CD4-positive, alpha-beta T cell treated with Interferon gamma for 1 hour (primary cell): Measurements from ENCODE around the gene ALDH1A1.

Experiments used
- DNase-seq: peaks from one replicate; pipeline ENCODE4 v3.0.0-alpha.2; 2020

The ALDH1A1 gene

GRCh38 chr9:72979405-72980100 lies 26.7 kb upstream of the ALDH1A1 start:
- DNase-seq = no peak

GRCh38 chr9:72978744-72979143 lies 25.9 kb upstream of the ALDH1A1 start:
- DNase-seq = no peak

DNA sequence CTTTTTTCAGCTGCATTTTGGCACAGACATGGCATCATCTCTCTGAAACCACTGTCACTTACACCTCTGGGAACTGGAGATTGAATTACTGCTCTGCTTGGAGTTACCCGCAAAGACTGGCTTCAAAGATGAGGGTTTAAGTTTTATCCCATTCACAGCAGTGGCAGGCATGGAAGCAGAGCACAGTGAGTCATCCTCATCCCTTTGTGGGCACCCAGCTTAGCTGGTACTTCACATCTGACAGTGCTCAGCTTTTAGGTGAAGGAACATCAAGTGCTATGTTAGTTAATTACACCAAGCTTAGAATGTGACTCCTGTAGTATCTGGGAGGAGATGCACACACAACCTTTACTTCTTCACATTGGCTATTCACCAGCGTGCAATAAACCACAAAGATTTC lies 24.8 kb upstream of the ALDH1A1 start:
- no peak for DNase-seq

DNA sequence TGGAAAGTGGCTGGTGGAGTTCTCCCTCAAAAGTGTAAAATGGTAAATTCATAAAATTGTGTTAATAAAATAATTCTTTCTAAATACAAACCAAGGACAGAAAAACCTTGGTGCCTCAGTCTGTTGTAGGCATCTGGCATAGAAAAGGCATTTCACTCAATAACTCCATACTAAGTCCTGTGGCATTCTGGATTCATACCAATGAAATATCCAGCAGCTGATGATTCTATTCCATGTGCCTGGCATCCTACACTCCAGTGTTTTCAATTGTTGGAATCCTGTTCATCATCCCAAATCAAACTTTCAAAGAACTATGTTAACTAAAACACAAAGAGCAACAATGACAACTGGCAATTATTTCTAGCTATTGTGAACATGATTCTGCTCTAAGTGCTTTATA lies 21.6 kb upstream of the ALDH1A1 start:
- no peak for DNase-seq

GRCh38 chr9:72972636-72973035 lies 19.8 kb upstream of the ALDH1A1 start:
- DNase-seq = no peak

DNA sequence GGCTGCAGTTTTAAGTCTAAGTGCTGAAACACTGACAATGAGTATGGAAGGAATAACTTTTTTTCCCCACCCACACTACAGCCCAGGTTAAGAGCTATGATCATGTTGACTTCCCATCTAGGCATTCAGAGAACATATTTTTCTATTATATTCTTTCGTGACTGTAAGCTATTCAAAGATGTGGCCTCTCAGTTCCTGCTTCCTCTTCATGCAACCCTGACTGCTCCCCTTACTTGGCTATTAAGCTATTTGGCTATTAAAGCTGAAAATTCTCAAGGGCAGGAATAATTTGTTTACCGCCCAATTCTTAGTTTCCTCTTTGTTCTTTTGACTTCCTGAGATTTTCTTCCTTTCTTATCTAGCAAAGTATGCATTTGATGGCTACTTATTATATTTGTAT lies 18.6 kb upstream of the ALDH1A1 start:
- DNase-seq = no peak

DNA sequence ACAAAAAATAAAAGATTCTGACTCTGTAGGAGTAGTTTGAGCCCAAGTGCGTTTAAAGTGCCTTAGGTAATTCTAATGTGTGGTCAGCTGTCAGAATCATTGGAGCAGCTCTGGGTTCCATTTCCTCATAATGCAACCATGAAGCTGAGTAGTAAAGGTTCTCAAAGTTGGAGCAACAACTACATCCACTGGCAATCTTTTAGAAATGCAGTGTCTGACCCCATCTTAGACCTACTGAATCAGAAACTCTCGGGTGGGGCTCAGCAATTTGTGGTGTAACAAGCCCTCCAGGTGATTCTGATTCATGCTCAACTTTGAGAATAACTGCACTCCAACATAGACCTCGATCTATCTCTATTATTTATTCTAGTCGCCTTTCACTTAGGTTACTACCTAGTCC lies 7.6 kb upstream of the ALDH1A1 start:
- DNase-seq = no peak

- DNase-seq = no peak
Observed at GRCh38 chr9:72958485-72959281, 5.8 kb upstream of the ALDH1A1 start.

DNA sequence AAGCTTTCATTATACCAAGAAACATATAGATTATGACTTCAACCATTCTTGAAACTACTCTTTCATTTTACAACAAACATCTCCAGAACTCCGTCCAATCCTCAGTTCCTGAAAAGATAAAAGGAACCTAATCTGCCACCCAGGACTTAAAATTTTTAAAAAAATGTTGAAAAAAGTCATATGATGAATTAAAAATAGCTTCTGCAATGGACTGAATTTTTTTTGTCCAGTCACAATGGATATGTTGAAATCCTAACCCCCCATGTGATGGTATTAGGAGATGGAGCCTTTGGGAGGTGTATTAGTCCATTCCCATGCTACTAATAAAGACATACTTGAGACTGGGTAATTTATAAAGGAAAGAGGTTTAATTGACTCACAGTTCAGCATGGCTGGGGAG lies 2.7 kb upstream of the ALDH1A1 start:
- DNase-seq = no peak

DNA sequence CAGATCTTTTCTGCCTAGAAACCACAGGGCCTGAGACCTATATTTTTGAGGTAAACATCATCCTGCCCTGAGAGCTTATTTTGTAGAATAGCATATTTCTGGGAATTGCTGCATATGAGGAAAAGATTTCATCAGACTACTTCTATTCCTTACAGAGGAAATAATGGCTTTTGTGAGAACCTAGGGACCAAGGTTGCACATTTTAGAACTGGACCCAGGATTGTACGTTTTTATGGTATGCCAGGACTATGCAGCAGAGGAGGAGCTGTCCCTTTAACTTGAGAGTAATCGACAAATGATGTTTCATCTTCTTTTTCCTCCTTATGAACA lies 2.2 kb upstream of the ALDH1A1 start:
- DNase-seq = no peak

GRCh38 chr9:72954431-72955125 lies 1.7 kb upstream of the ALDH1A1 start:
- no peak for DNase-seq

DNA sequence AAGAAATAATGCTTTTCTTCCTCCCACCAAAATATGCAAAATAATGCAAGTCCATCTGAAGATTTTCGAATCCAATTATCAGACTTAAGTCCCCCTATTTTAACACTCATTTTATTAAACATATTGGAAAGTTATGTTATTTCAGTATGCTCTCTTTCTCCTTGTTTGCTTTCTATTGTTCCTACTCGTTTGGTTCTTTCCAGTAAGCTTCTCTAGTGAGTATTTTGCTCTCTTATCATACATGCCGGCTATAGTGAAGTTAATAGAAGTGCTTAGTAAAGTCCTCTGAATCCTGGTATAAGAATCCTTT lies 517 bp downstream of the ALDH1A1 start:
- DNase-seq = no peak

- DNase-seq = no peak
Observed at GRCh38 chr9:72951520-72952380, 1.1 kb downstream of the ALDH1A1 start.

DNA sequence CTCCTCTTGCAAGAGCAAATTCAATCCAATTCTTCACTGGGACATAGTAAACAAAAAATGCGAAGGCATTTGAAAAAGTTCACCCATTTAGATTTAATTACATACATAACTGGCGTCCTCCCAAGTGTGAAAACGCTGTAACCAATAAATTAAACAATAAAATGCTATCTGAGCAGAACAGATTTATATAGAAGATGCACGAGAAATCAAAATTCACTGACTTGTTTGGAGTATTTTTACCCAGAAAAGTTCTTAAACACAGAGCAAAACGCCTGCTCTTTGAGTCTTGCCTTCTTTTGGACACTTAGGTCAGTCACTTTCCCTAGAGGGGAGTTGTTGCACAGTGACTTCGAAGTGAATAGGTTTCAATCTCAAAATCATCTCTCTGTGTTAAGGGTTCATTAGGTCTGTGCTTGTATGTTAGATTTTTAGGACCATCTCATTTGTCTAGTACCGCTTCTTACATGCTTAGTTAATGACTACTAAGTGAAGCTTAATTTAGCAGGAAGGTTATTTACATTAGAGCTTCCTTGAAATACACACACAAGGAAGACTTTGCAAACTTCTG lies 1.9 kb downstream of the ALDH1A1 start:
- DNase-seq = no peak

DNA sequence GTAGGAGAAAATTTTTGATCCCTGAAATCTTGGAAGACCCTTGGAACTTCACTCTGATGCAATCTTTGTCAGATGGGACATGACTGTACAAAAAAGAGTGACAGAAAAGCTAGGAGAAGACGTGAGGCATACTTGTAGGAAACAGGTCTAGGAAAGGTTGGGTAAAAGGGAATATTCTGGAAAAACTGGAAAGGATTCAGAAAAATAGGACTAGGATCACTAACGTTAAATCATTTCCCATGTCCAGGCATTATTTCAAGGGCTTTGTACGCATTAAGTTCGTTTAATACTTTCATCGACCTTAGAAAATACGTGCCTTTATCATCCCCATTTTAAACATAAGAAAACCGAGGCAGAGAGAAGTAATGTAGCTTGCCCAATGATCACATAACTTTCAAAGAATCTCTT lies 2.9 kb downstream of the ALDH1A1 start:
- DNase-seq = no peak

DNA sequence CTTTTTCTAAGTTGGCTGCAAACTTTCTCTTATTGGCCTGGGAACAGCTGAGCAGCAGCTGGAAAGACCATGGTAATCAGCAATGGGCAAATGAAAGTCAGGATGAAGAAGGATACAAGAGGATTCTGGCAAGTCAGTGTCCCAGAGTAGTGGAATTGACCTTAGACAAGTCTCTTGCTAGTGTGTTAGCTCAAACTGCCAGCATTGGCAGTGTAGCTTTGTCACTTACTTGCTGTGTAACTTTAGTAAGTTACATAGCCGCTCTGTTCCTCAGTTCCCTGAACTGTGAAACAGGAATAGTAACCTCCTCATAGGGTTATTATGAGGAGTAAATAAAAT lies 3.6 kb downstream of the ALDH1A1 start:
- DNase-seq = no peak

DNA sequence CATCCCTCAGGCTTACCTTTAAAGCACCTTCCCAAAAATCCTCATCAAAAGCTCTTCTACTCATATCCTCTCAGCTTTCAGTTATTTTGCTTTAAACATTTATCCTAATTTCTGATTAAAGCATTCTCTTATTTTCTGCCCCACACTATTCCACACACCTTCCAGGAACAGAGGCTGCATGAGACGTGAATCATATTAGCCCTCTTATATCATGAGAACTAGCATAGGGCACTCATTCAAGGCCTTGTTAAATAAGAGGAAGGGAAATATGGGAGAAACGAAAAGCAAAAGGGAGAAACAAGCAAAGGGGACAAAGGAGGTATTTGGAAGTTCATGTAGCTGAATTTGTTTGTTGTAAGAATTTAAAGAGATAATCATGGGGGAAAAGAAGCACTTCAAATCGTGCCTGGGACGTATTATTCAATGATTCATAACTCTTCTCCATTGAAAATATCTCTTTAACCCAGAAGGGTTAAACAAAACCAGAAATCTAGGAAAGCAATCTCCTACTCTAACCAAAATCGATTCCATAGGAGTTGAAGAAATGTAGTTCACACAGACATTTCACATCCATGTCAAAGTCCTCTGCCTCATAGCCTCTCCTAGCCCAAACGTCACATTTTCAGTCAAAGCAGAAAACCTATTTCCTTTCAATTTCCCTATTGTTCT lies 4.1 kb downstream of the ALDH1A1 start:
- no peak for DNase-seq

DNA sequence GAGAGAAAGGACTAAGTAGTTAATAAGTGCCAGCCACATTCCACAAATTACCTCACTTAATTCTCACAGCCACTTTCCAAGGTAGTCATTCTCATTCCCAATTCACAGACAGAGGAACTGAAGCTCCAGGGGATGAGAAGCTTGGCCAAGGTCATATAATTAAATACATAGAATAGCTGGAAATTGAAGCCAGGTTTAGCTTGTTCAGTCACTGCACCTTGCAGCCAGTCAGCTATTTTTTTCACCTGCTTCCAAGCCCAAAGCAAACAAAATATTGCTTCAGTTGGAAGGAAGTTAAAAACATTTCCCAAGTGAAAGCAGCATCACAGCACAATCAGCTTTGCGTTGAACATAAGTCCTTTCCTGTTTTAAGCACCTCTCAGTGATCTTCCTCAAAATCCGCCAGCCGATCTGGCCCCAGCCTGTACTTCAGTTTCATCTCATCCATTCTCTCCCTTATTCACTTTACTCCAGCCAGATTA lies 4.8 kb downstream of the ALDH1A1 start:
- no peak for DNase-seq

DNA sequence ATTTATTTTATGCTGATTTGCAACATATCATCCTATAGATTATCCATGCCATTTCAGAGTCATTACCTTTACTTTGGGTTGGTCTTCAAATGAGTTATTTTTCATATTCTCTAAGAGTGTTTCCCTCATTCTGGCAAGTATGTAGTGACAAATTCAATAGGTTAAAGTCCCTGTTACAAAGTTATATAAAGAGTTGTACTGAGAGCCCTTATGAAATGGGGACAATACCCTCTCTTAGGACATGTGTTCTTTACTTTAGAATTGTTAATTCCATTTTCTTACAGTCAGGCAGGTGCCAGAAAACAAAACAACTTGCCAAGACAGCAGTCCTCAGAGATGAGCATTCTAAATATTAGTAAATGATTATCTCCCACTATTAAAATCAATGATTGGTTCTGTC lies 6.0 kb downstream of the ALDH1A1 start:
- no peak for DNase-seq

- DNase-seq = no peak
Observed at GRCh38 chr9:72946318-72946717, 6.5 kb downstream of the ALDH1A1 start.

- no peak for DNase-seq
Observed at GRCh38 chr9:72945391-72945790, 7.5 kb downstream of the ALDH1A1 start.

DNA sequence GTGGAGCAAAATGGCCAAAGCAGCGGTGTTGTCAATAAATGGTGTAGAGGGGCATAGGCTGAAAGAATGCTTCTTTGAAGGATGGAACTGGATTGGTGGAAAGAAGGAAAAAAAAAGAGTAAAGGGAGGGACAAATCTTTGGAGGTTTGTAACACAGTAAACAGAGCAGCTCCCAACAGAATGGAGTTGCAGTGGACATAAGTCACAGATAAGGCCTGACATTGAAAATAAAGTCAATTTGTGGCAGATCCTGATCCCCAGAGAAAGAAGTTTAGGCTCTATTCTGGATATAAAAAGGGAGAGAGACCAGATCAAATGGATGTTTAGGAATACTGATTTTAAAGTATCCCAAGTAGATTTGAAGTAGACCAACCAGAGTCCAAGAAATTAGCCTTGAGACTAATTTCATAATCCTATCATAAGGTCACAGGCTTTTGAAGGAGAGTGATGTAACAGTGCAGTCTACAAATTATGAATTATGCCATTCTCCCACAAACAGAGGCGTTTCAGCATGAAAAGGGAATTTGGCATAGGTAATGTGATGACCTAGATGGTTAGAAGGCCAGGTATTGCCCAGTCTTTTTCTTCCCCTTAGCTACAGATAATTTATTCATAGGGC lies 8.9 kb downstream of the ALDH1A1 start:
- DNase-seq = no peak
